HG02642 (cell line): ENCODE data around the gene DGKD.

Experiments
- ATAC-seq: cut with Tn5 transposase; IDR thresholded peaks from one replicate; pipeline ENCODE4 v1.9.1; 2021; ENCODE audit warnings: mild to moderate bottlenecking; ENCODE audit not compliant: unreplicated experiment, poor library complexity

DGKD gene

DNA sequence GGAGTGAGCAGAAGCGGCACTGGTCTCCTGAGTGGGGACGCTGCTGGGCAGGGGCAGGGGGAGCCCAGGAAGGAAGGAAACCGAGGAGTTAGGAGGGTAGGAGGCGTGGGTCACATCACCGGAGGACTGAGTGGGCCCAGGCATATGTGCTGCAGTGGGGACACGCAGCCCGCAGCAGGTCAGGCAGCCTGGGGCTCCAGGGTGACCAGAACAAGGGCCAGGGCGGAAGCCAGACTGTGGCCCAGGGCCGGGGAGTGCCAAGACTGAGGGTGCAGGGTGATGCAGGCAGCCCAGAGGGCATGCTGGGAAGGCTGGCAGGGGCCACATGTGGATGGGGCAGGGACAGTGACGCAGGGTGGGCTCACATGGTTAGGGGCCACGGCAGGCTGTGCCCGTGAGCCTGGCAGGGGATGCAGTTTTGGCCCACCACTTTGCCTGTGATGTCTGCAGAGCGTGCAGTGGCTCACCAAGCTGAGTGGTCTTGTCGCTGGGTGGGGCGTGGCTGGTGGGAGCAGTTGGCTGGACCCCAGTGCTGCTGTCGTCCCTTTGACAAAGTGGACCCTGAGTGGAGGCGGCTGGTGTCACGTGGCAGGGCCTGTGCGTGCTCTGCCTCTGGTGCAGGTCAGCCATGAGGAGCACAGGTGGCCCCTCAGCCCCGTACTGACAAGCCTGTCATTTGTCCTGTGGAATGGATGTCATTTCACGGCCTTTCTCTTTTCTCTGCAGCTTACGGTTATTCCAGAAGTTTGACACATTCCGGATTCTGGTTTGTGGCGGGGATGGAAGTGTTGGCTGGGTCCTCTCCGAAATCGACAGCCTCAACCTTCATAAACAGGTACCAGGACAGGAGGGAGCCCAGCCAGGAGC lies 87.1 kb downstream of the DGKD start:
- no peak for ATAC-seq

DNA sequence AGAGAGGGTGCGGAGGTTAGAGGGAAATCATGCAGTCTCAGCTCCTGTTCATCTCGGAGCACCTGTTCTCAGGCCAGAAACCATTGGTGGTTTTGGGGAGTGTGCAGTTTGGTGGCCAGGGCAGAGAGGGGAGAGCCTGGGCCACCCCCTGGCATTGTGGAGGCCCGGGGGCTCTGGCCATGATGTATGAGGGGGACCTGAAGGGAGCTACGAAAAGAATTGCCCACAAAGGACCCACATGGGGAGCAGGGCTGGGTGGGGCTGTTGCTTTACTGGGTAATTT lies 87.7 kb downstream of the DGKD start:
- no peak for ATAC-seq

DNA sequence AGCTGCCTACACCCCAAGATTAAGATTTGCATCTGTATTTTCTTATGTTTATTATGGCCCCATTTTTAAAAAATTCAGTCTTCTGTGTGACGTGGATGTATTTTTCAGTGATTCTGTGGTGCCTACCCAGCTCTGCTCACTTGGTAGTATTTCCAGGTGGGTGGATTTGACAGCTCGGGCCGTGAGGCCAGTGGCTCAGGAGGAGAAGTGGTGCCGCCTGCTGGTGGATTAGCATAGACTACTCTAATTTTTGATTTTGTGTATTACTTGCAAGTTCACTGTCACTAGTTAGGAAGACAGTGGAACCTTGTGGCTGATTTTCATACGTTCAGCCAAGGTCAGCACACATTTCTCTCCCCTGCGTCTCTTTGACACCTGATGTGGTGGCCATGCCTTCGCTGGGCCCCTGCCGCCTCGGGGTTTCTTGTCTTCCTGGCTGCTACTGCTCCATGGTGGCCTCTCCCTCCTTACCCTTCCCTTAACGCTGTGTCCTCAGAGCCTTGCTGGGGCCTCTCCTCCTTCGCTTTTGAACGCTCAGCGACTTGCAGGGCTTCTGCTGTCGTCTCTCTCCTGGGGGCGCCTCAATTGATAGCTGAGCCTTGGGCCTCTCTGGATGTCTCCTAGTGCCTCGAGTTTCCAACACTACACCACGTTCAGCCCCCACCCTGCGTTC lies 89.4 kb downstream of the DGKD start:
- ATAC-seq = peak; percentile 58

DNA sequence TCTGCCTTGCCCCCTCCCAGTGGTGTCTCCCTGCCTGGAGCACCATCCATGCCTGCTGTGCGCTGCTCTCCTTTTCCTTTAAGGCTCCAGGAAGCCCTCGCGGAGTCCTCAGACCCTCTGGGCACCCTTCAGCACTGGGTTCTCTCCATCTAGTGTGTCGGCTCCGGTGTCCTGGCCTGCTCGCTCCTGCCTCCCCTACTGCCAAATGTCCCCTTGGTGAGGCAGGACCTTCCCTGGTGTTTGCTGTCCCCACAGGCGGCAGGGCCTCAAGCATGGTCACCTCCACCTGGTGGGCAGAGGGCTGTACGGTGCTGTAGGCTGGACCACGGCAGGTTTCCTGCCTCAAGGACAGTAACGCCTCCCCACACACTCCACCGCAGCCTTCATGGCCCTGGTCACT lies 90.2 kb downstream of the DGKD start:
- no peak for ATAC-seq

DNA sequence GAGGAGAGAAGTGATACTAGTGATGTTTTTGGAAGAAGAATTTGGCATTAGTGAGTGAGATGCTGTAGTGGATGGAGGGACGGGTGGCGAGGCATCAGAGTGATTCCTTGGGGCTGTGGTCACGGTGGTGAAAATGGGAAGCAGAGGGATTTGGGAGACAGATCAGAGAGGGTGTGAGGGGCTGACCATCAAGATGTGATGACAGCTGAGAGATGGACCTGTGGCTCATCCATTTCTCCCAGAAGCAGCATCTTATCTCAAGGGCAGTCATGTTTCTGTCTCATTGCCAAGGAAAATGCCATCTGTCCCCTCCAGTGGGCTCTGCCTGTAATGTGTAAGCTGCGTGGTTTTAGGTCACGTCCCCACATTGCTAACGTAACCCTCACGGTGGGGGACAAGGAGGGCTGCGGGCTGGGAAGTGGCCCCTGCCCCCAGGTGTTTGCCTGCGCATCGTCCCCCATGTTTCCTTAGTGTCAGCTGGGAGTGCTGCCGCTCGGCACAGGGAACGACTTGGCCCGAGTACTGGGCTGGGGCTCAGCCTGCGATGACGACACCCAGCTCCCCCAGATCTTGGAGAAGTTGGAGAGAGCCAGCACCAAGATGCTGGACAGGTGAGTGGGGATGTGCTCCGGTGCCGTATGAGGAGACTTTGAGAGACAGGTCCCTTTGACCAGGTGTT lies 91.0 kb downstream of the DGKD start:
- no peak for ATAC-seq

DNA sequence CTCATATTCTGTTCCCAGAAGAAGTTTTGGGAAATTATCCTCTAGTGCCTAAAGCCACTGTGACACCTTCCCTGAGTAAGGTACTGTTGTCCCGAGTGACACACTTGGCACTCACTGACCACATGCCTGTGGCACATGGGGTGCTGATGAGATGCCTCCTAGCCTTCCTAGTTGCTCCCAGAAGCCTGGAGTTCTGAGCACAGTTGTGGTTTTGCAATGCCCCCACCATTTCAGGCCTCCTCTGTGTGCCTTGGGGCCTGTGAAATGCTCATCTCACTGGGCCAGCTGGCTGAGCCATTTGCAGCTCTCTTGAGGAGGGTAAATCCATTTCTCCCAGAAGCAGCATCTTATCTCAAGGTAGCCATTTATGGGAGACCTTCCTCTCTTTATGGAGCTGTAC lies 91.8 kb downstream of the DGKD start:
- no peak for ATAC-seq

DNA sequence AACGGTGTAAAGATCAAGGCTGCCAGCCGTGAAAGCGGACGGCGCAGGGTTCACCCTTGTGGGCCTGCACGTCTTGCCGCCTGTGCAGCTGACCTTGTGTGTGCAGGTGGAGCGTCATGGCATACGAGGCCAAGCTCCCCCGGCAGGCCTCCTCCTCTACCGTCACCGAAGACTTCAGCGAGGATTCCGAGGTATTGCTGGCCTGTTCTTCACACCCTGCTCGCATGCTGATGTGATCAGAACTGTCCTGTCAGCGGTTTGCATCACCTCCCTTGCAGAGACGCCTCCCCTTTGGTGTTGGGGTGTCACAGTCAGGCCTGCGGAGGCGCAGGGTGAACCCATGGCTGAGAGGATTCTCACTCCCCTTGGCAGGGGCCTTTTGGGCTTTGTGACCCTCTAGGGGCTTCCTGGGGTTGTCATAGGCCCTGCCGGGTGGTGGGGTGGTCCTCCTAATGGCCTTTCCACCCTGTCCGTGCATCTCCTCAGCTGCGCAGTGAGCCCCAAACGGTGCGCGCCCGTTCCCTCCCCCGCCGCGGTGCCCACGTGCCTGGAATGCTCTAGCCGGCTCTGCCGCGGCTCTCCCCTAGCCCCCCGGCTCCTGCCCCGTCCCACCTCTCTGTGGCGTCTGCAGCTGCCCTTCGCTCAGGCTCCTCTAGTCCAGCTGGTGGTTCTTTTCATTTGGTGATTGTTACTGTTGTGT lies 92.5 kb downstream of the DGKD start:
- ATAC-seq = no peak

DNA sequence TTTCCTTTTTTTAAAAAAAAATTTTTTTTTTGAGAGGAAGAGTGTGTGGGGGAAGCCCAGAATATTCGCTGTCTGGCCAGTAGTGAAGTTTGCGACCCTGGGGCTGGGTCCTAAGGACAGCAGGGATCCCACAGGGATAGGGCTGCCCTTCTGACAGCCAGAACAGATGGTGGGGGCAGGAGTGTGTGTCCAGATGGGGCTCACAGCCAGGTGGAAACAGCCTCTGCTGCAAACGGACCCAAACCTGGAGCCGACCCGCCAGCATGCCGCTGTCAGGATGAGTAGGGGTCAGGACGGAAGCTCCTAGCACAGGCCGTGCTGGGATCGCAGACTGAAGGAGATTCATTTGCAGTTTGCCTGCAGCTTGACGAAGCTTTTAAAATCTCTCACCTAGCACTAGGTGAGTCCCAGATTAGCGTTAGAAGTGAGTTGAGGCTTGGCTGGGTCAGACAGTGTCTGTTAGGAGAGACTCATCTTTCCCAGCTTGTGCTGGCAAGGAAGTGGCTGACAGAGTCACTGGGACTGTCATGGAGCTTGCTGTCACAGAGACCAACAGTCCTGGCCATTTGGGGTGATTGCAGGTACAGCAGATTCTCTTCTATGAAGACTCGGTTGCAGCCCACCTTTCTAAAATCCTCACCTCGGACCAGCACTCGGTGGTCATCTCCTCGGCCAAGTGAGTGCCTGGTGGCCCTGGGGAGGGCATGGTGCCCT lies 93.4 kb downstream of the DGKD start:
- no peak for ATAC-seq

DNA sequence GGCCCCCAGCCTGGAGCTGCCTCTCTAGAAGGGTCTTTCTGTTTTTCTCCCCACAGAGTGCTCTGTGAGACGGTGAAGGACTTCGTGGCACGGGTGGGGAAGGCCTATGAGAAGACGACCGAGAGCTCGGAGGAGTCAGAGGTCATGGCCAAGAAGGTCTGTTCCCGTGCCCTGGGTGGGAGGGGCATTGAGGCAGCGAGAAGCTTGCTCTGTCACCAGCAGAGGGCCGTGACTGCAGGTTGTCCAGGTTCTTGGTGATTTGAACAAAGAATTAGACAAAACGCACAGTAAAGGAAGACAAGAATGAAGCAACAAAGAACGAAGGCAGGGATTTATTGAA lies 93.9 kb downstream of the DGKD start:
- no peak for ATAC-seq

DNA sequence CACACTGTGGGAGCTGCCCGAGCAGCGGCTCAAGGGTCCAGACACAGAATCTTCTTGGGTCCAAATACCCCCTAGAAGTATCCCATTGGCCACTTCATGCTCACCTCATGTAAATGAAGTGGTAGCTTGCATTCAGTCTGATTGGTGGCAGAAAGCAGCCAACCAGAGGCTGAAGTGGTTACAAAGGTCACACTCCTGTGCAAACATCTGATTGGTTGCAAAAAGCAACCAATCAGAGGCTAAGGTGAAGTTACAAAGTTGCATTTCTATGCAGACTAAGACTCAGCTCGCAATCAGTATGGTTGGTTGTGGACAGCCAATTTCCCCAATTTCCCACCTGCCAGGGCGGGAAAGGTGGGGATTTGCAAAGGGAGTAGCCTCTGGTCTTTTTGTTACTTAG lies 94.3 kb downstream of the DGKD start:
- ATAC-seq = no peak

DNA sequence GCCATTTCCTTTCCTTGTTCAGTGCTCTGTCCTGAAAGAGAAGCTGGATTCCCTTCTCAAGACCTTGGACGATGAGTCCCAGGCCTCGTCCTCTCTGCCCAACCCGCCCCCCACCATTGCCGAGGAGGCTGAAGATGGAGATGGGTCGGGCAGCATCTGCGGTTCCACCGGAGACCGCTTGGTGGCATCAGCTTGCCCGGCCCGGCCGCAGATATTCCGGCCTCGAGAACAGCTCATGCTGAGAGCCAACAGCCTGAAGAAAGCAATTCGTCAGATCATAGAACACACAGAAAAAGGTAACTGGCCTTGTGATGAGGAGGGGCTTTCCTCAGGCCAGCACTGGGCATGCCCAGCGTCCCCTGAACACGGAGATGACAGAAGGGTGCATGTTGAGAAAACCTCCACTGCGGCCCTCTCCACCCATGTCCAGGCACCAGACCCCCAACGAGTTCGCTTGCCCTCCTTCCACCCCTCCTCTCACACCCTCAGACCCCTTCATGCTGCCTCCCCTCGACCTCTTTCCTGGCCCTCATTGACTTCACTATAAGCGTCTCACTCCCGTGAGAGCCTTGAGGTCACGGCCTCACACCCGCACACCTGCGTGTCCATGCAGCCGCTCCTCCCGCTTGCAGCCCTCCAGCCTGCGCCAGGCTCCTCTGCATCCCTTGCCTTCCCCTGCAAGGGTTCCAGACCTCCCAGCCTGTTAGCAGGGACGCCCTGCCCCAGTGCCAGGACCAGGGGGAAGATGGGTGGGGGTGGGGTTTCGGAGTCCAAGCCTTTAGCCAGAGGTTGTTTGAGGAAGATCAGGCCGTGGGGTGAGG lies 95.0 kb downstream of the DGKD start:
- ATAC-seq = no peak

DNA sequence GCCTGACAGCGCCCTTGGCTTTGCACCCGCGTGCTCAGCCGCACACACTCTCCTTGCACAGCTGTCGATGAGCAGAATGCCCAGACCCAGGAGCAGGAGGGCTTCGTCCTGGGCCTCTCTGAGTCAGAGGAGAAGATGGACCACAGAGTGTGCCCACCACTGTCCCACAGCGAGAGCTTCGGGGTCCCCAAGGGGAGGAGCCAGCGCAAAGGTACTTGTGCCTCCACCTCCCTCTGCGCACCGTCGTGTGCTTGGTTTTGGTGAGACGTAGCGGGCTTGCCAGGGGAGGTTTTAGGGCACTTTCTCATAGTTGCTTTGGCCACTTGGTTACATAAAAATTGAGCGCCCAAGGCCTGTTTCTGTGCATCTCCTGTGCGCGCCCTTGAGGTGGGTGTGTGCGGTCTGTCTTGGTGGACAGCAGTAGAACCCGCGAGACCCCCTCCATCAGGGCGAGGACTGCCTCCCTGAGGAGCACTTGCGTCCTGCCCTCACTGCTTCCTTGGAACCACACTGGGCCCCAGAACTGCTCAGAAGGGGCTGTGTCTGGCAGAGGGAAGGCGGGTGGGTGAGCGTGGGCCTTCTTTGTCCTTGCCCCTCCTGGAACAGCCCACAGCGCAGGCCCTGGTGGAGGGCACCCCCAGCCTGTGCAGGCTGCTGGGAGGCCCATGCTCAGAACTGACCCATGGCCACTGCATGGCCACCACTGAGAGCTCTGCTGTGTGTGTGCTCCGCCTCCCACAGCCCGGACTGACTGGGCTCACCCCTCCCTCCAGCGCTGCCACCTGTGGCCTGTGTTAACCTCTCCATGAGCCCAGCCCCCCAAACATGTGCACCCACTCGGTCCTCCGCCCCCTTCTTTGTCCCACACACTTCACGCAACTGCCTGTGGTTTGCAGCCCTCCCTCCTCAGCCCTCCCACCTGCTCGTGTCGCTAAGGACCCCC lies 95.9 kb downstream of the DGKD start:
- ATAC-seq = no peak

DNA sequence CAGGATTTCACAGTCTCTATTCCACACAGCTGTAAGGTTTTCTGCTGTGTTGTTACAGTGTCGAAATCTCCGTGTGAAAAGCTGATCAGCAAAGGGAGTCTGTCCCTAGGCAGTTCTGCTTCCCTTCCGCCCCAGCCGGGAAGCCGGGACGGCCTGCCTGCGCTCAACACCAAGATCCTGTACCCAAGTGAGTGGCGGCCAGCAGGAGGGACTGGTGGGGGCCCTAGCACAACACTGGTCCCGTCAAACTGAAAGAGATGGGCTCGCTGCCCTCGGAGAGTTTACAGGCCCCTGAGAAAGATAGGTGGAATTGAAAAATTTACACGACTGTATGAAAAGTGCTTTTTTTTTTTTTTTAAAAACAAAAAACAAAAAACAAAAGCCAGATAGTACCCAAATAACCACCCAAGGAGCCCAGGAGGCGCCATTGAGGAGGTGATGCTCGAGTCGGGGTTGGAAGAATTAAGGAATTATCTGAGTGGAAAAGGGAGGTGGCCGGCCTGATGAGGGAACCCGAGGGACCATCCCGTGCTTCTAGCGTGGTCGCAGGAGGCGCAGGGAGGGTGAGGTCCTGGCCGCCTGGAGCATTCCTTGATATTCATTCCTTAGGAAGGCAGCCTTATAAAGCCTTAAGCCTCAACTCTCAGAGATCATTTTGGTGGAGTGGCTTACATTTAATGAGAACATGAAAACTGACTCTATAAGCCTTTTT lies 96.7 kb downstream of the DGKD start:
- no peak for ATAC-seq

DNA sequence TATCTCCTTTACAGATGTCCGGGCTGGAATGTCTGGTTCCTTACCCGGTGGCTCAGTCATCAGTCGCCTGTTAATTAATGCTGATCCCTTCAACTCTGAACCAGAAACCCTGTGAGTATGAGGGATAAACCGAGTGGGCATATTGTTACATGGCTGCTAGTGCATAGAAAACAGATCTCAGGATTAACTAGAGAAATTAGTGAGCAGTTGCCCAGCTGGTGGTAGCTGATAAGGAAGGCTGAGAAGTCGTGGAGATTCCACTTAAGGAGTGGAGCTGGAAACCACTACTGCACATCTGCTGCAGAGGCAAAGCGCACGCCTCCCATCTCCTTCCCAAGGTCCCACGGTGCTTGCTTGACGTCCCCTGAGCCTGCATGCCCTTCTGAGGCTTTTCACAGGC lies 97.7 kb downstream of the DGKD start:
- ATAC-seq = no peak

DNA sequence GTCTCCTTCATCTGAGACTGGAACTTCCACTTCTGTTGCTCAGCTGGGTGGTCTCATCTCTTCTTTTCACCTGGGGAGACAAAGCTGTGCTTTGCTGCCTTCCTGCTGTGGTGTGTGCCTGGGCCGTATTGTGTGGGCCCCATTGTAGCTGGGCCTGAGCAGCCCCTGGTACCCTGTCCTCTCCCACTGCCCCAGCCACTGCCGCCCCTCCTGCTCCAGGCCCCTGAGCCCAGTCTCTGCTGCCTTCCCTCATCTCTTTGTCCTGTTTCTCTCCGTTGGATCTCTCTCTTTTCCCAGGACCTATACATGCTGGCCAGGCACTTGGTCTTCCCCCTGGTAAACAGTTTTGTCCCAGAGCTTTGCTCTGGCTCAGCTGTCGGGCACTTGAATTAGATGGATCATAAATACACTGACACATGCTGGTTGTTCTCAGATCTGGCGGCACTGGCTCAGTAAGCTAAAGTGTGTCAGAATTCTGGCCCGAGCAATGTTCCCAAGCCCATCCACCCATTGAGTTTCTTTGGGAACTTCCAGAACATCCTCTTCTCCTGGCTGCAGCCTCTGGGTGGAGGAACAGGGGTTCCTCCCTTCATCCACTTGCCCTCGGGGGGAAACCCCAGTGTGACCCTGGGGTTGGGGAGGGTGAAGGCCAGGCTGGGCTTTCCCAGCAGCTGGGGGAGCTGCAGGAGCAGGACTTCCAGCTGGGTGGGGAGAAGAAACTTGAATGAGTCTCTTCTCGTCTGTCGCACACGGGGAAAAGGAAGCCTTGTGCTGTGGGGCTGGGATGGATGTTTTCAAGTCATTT lies 99.0 kb downstream of the DGKD start:
- ATAC-seq = no peak

DNA sequence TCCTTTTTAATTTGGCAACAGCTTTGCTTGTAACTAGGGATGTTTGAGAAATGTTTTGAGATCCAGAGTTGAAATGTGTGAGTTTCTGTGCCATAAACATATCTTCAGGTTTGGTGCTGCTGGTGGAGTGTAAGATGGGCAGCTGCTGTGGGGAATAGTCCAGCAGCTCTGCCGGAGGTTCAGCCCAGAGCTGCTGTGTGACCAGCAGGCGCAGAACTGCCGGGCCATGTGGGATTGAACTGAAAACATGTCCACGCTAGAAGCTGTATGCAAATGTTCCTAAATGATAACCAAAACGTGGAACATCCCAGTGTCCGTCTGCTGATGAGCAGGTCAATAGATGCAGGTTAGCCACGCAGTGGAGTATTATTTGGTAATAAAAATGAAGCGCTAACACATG lies 99.6 kb downstream of the DGKD start:
- no peak for ATAC-seq

DNA sequence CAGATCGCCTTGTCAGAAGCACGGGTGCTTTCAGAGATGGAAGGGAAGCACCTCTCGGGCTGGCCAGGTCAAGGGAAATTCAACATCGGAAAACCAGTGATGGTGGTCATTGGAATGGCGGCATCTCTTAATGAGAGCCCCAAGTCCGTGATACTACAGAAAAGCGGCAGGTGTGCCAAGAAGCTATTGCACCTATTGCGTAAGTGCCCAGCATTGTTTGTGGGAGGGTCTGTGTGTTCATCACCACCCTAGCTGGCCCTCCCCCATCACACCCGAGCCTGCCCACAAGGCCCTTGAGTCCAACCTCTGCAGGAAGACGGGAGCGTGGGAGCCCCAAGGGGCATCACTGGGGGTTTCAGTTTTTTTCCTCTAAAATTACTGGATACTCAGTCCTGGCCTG lies 100.7 kb downstream of the DGKD start:
- no peak for ATAC-seq
